WI38 (cell line): ENCODE data around the gene FN3K.

Experiments used
- H3K4me3 ChIP-seq: 2 replicates; pipeline ENCODE4 v1.5.1; 2011; ENCODE audit warnings: low read depth, mild to moderate bottlenecking, control low read depth, low read length
- TF ChIP-seq, protein P1 (sequence below): IDR thresholded peaks from 2 replicates; pipeline ENCODE4 v1.5.1; 2012; ENCODE audit warnings: low read depth, mild to moderate bottlenecking, control low read depth, low read length

The FN3K gene

DNA sequence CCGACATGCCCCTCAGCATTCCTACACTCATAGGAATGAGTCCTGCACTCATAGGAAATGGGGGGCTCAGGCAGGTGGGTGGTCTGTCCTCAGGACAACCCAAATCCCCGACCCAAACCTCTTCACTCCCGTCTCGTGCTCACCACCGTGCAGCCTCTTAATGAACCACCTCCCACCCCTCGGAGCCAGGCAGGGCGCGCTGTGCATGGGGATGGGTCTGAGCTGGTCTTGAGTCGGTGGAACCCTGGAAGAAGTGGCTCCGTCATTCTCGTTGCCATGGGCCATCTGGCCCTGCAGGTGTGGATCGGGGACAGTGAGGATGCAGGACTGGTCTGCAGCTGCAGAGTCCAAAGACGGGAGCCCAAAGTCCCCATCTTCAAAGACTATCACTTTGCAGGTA, 30.5 kb upstream of the FN3K start:
- H3K4me3 ChIP-seq: no peak overlapping the region
- TF ChIP-seq, protein P1, sequence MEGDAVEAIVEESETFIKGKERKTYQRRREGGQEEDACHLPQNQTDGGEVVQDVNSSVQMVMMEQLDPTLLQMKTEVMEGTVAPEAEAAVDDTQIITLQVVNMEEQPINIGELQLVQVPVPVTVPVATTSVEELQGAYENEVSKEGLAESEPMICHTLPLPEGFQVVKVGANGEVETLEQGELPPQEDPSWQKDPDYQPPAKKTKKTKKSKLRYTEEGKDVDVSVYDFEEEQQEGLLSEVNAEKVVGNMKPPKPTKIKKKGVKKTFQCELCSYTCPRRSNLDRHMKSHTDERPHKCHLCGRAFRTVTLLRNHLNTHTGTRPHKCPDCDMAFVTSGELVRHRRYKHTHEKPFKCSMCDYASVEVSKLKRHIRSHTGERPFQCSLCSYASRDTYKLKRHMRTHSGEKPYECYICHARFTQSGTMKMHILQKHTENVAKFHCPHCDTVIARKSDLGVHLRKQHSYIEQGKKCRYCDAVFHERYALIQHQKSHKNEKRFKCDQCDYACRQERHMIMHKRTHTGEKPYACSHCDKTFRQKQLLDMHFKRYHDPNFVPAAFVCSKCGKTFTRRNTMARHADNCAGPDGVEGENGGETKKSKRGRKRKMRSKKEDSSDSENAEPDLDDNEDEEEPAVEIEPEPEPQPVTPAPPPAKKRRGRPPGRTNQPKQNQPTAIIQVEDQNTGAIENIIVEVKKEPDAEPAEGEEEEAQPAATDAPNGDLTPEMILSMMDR: no peak

GRCh38 chr17:82705756-82706155, 29.7 kb upstream of the FN3K start:
- no peak overlapping the region for H3K4me3 ChIP-seq
- TF ChIP-seq, protein P1: no peak

GRCh38 chr17:82709024-82709675, 26.3 kb upstream of the FN3K start:
- TF ChIP-seq, protein P1: no peak
- no peak overlapping the region for H3K4me3 ChIP-seq

DNA sequence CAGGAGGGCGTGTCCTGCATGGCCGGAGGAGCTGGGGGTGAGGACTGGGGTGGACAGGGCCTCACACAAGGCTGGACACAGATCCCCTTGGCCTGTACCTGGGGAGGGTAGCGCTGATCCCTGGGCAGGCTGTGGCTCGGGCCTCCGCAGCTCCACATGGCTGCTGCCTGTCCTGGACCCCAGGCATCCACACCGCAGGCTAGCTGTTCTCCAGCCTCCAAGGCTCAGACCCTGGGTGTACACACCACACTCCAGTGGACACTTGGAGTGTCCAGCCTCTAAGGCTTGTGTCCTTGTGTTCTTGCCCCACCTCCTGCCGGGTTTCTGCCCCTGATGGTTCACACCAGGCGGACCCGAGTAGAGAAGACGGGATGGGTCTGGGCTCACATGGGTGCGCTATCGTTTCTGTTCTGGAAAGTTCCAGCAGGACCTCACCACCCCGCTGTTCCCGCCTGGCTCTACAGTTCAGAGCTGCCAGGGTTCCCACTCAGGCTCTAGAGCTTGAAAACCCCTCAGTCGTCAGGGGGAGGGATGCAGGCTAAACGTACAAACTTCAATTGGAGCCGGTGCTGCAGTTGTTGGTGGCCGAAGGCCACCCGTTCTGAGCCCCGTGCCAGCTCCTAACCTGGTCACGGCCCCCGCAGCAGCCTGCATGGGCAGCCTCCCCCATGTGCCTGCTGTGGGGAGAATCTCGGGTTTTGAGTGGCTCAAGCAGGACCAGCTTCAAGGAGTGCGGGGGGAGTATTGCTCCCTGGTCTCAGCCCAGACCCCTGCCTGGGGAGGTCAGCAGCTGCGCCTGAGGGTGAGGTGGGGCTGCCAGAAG, 25.5 kb upstream of the FN3K start:
- TF ChIP-seq, protein P1: no peak
- no peak overlapping the region for H3K4me3 ChIP-seq

DNA sequence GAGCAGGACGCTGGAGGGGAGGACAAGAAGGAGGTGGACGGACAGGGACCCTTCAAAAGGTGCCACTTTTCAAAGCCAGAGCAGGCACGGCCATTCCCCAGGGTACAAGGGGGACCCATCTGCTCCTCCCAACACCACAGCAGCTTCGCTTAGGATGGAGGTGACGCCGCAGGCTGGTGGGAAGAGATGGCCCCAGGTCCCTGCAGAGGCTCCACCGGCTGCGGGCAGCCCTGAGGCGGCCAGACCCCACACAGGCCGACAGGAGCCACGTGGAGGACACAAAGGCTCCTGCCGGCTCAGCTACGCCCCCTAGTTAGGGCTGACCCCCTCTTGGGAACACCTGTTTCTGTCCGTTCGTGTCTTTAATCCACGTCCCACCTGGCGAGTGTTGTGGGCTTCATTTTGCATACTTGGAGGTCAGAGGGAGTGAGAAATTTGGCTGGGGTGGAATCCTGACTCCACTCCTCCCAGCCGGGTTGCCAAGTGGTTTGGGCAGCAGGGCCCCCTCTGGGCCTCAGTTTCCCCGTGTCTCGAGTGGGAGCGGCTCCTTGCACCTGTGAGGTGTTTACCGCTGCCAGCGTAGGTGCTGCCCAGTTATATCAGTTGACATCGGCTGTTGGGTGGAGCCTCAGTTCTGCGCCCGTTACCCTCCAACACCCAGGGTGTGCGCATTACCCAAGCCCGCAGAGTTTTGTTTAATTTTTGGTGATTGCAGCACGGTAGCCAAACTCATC, 24.7 kb upstream of the FN3K start:
- H3K4me3 ChIP-seq: no peak overlapping the region
- TF ChIP-seq, protein P1: no peak

DNA sequence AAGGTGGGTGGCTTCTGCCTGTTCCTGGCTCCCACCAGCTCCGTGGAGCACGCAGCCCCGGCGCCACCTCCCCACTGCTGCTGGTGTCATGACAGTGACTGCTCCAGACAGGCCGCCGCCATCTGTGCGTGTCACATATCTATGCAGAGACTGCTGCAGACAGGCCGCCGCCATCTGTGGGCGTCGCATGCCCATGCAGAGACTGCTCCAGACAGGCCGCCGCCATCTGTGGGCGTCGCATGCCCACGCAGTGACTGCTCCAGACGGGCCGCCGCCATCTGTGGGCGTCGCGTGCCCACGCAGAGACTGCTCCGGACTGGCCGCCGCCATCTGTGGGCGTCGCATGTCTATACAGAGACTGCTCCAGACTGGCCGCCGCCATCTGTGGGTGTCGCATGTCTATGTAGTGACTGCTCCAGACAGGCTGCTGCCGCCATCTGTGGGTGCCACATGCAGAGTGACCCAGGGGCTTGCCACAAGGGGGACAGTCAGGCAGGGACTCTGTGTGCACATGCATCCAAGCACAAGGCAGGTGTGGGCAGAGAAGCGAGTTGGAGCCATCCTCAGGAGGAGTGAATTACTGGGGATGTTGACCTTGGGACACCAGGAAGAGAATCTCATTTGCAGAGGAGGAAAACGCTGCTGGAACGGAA, 22.2 kb upstream of the FN3K start:
- TF ChIP-seq, protein P1: no peak
- no peak overlapping the region for H3K4me3 ChIP-seq
